Measurements from ENCODE around the gene OR4S1. TPM values are rescaled to one million over a fixed set of nuclear protein-coding genes. Genes with fewer than 3 reads are reported as not detected.
"Not testable (repeated sequence)": the region's sequence is repeated elsewhere in the genome, so short reads cannot be mapped to it uniquely, and the experiment has no call there.

OR4S1 gene
- total RNA-seq, 1 donor from 2014 or later = not detected

GRCh38 chr11:48341466-48341865 lies 35.4 kb downstream of the OR4S1 start:
- no peak for TF ChIP-seq CTCF (conservative IDR thresholded peaks at IDR 0.05; ENCODE audit: low read depth, low read length)
- H3K4me3 ChIP-seq (ENCODE audit: low read depth, low read length) = no peak overlapping the region
- DNase-seq (ENCODE audit: low read depth) = no peak

GRCh38 chr11:48342505-48342904 lies 36.5 kb downstream of the OR4S1 start:
- not testable (repeated sequence) for DNase-seq (ENCODE audit: low read depth); H3K4me3 ChIP-seq (ENCODE audit: low read depth, low read length)

- DNase-seq (ENCODE audit: low read depth); H3K4me3 ChIP-seq (ENCODE audit: low read depth, low read length): not testable (repeated sequence)
Measured at GRCh38 chr11:48346286-48346685, 40.3 kb downstream of the OR4S1 start.

- TF ChIP-seq CTCF (conservative IDR thresholded peaks at IDR 0.05; ENCODE audit: low read depth, low read length) = no peak
- DNase-seq (ENCODE audit: low read depth) = no peak
- H3K4me3 ChIP-seq (ENCODE audit: low read depth, low read length) = no peak overlapping the region
Measured at GRCh38 chr11:48354013-48354412, 48.0 kb downstream of the OR4S1 start.

- H3K4me3 ChIP-seq (ENCODE audit: low read depth, low read length) = no peak overlapping the region
- no peak for DNase-seq (ENCODE audit: low read depth)
Measured at GRCh38 chr11:48354677-48355076, 48.7 kb downstream of the OR4S1 start.

More at GRCh38 chr11:48354677-48355076, 48.7 kb downstream of the OR4S1 start:
- no peak for TF ChIP-seq CTCF (conservative IDR thresholded peaks at IDR 0.05; ENCODE audit: low read depth, low read length)

Other genes starting within 250 kb of the OR4S1 start
- gene OR4B1, start 89.4 kb upstream of the OR4S1 start, total RNA-seq = not detected in 2 replicates
- not detected in 2 replicates for gene OR4X2, start 61.1 kb upstream of the OR4S1 start, total RNA-seq
- gene OR4X1, start 42.4 kb upstream of the OR4S1 start, total RNA-seq = not detected in 2 replicates
- gene OR4C3, start 18.7 kb downstream of the OR4S1 start, total RNA-seq = not detected in 2 replicates
- gene OR4C5, start 60.2 kb downstream of the OR4S1 start, total RNA-seq = not detected in 2 replicates
- gene OR4A47, start 182.6 kb downstream of the OR4S1 start, total RNA-seq = 0.14 TPM in 1 of 2 replicates, not detected in the other

All from epithelial cell of proximal tubule (primary cell).